Liver (tissue), 3 donors: ENCODE results near the gene GABBR2.

Source experiments
- SP1 ChIP-seq: IDR thresholded peaks from 2 replicates; pipeline ENCODE4 v1.6.1; 2018; ENCODE audit warnings: antibody characterized with exemption, mild to moderate bottlenecking
- TAF1 ChIP-seq: conservative IDR thresholded peaks from 2 replicates; pipeline ENCODE4 v1.6.1; 2016; ENCODE audit warnings: antibody characterized with exemption, mild to moderate bottlenecking
- TF ChIP-seq, protein P1 (sequence below): fragments of 150-350 bp; IDR thresholded peaks from 2 replicates; pipeline ENCODE4 v1.5.1; 2017; ENCODE audit warnings: improper control_type of control experiment, low read depth, low read length; ENCODE audit not compliant: missing input control
- TF ChIP-seq, protein P2 (sequence below): IDR thresholded peaks from 2 replicates; pipeline ENCODE4 v1.6.1; 2016; ENCODE audit warnings: antibody characterized with exemption
- donor health status: healthy.
- donor health status: healthy.

DNA sequence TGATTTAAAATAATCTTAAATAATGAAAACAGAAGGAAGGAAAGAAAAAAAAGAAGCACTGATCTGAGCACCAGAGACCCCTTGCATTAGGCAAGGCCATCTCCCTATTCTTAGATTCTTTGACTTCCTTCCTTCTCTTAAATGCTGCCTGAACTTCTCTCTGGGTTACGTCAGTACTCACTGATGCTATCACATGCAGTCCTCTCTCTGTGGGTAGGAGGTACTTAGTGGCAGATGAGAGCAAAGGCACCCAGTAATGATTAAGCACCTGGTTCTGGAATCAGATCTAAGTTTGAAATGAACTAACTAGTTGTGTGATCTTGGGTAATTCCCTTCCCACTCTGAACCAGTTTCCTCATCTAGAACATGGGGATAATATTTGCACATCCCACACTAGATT lies 343.0 kb downstream of the GABBR2 start:
- no peak for TF ChIP-seq SP1
- no peak for TF ChIP-seq TAF1
- TF ChIP-seq, protein P1, sequence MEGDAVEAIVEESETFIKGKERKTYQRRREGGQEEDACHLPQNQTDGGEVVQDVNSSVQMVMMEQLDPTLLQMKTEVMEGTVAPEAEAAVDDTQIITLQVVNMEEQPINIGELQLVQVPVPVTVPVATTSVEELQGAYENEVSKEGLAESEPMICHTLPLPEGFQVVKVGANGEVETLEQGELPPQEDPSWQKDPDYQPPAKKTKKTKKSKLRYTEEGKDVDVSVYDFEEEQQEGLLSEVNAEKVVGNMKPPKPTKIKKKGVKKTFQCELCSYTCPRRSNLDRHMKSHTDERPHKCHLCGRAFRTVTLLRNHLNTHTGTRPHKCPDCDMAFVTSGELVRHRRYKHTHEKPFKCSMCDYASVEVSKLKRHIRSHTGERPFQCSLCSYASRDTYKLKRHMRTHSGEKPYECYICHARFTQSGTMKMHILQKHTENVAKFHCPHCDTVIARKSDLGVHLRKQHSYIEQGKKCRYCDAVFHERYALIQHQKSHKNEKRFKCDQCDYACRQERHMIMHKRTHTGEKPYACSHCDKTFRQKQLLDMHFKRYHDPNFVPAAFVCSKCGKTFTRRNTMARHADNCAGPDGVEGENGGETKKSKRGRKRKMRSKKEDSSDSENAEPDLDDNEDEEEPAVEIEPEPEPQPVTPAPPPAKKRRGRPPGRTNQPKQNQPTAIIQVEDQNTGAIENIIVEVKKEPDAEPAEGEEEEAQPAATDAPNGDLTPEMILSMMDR: no peak
- TF ChIP-seq, protein P2, sequence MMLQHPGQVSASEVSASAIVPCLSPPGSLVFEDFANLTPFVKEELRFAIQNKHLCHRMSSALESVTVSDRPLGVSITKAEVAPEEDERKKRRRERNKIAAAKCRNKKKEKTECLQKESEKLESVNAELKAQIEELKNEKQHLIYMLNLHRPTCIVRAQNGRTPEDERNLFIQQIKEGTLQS: no peak
